ENCODE data around the gene SLC25A34.

Gene SLC25A34

GRCh38 chr1:15731735-15732685 lies 4.0 kb upstream of the SLC25A34 start:
- Histone ChIP-seq H3K36me3 (ENCODE audit: control insufficient read depth, insufficient read depth, low read length) (peaks cover 54% of the 10 kb centered on the region), H3K4me3 (replicated peaks; ENCODE audit: low read depth, low read length) (no peak overlapping the region), H3K27me3 (replicated peaks; ENCODE audit: control insufficient read depth, insufficient read depth, low read length) (no peaks in the 10 kb centered on the region)
- no peak for DNase-seq (ENCODE audit: extremely low read depth, insufficient read length)
- TF ChIP-seq, protein P1, sequence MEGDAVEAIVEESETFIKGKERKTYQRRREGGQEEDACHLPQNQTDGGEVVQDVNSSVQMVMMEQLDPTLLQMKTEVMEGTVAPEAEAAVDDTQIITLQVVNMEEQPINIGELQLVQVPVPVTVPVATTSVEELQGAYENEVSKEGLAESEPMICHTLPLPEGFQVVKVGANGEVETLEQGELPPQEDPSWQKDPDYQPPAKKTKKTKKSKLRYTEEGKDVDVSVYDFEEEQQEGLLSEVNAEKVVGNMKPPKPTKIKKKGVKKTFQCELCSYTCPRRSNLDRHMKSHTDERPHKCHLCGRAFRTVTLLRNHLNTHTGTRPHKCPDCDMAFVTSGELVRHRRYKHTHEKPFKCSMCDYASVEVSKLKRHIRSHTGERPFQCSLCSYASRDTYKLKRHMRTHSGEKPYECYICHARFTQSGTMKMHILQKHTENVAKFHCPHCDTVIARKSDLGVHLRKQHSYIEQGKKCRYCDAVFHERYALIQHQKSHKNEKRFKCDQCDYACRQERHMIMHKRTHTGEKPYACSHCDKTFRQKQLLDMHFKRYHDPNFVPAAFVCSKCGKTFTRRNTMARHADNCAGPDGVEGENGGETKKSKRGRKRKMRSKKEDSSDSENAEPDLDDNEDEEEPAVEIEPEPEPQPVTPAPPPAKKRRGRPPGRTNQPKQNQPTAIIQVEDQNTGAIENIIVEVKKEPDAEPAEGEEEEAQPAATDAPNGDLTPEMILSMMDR (IDR thresholded peaks at IDR 0.05; ENCODE audit: insufficient read depth, low read length, poor library complexity, severe bottlenecking): no peak

DNA sequence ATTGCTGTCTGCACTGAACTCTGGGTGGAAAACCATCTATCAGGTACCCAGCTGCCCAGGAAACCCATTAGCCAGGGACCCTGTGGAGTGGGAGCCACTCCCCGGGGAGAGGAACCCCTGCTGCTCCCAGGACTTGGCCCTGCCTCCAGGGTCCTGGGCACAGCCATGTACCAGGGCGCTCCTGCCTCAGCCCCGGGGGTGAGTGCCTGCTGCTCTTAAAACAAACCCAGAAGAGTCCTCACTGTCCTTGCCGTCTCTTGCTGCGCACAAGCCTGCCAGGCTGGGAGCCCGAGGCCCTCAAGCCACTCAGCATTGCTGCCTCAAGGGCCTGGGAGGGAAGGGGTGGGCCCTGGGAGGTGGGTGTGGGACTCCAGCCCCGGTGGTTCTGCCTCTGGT lies 3.4 kb upstream of the SLC25A34 start:
- no peaks in the 10 kb centered on the region for H3K27me3 ChIP-seq (replicated peaks; ENCODE audit: control insufficient read depth, insufficient read depth, low read length)
- no peak for DNase-seq (ENCODE audit: extremely low read depth, insufficient read length)
- peaks cover 47% of the 10 kb centered on the region for H3K36me3 ChIP-seq (ENCODE audit: control insufficient read depth, insufficient read depth, low read length)
- TF ChIP-seq, protein P1 (IDR thresholded peaks at IDR 0.05; ENCODE audit: insufficient read depth, low read length, poor library complexity, severe bottlenecking): no peak
- H3K4me3 ChIP-seq (replicated peaks; ENCODE audit: low read depth, low read length): no peak overlapping the region

DNA sequence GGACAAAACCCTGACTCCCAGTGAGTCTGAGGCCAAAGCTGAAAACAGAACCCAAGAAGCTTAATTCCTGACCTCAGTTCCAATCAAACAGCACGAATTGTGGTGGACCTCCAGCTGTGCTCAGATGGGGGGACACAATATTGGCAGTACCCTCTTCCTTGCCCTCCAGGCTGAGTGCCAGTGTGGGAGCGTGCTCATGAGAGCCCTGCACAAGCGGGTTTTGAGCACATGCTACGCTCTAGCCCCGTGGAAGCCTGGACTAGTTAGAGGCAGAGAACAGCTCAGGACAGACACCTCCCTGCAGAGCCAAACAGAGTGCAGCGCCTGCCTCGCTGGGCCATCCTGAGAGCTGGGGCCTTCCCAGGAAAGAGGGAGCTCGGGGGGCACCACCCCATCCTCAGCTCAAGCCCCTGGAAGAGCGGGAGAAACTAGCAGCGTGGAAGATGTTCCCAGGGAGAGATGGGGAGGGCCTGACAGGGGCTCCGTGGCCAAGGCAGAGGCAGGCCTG lies 2.8 kb upstream of the SLC25A34 start:
- Histone ChIP-seq H3K27me3 (replicated peaks; ENCODE audit: control insufficient read depth, insufficient read depth, low read length) (no peaks in the 10 kb centered on the region), H3K36me3 (ENCODE audit: control insufficient read depth, insufficient read depth, low read length) (peaks cover 43% of the 10 kb centered on the region), H3K4me3 (replicated peaks; ENCODE audit: low read depth, low read length) (no peak overlapping the region)
- DNase-seq (ENCODE audit: extremely low read depth, insufficient read length): no peak
- TF ChIP-seq, protein P1 (IDR thresholded peaks at IDR 0.05; ENCODE audit: insufficient read depth, low read length, poor library complexity, severe bottlenecking): no peak

DNA sequence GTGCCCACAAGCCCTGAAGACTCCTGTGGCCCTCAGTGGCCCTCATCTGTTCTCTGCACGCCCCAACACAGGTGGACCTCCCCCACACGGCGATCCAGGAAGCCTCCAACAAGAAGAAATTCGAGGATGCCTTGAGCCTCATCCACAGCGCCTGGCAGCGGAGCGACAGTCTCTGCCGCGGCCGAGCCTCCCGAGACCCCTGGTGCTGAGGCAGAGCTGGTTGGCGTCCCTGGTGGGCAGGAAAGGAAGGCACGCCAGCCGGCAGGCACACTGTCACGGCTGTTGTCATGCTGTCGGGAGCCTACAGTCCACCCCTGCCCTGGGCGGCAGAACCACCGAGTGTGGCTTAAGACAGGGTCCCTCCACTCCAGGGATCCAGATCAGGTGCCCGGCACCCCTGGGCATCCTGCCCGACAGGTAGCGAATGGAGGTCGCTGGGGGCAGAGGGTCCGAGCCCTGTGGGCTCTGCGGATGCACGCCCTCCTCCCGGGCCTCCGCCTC lies 2.3 kb upstream of the SLC25A34 start:
- H3K4me3 ChIP-seq (replicated peaks; ENCODE audit: low read depth, low read length): no peak overlapping the region
- H3K36me3 ChIP-seq (ENCODE audit: control insufficient read depth, insufficient read depth, low read length): peaks cover 38% of the 10 kb centered on the region
- TF ChIP-seq, protein P1 (IDR thresholded peaks at IDR 0.05; ENCODE audit: insufficient read depth, low read length, poor library complexity, severe bottlenecking): no peak
- H3K27me3 ChIP-seq (replicated peaks; ENCODE audit: control insufficient read depth, insufficient read depth, low read length): no peaks in the 10 kb centered on the region
- no peak for DNase-seq (ENCODE audit: extremely low read depth, insufficient read length)

DNA sequence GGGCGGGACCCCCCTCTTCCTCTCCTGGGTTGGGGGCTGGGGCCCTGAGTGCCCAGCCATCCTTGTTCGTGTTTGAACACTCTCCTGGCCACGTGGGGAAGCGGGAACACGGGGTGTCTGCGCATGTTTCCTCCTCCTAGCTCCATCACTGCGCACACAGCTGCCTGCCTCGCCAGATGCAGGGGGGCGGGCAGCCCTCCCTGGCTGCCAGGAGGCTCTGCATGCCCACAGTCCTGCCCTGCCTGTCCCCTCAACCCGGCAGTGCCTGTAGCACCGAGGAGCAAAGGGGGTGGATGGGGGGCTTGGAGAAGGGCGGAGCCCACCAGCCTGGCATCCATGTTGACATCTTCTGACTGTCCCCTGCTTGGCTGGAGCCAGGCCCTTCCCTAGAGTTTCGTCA lies 1.8 kb upstream of the SLC25A34 start:
- Histone ChIP-seq H3K4me3 (replicated peaks; ENCODE audit: low read depth, low read length) (no peak overlapping the region), H3K27me3 (replicated peaks; ENCODE audit: control insufficient read depth, insufficient read depth, low read length) (no peaks in the 10 kb centered on the region), H3K36me3 (ENCODE audit: control insufficient read depth, insufficient read depth, low read length) (peaks cover 33% of the 10 kb centered on the region)
- no peak for DNase-seq (ENCODE audit: extremely low read depth, insufficient read length)
- TF ChIP-seq, protein P1 (IDR thresholded peaks at IDR 0.05; ENCODE audit: insufficient read depth, low read length, poor library complexity, severe bottlenecking): no peak
